ENCODE measurements around the gene SNTG2. TPM values are rescaled to one million over a fixed set of nuclear protein-coding genes. Genes with fewer than 3 reads are reported as not detected.

SNTG2 gene
- total and polyA plus RNA-seq, 2 of the 13 experiments (the other 11 are each of a cell fraction or from before 2014, with no cell fraction given): not detected

DNA sequence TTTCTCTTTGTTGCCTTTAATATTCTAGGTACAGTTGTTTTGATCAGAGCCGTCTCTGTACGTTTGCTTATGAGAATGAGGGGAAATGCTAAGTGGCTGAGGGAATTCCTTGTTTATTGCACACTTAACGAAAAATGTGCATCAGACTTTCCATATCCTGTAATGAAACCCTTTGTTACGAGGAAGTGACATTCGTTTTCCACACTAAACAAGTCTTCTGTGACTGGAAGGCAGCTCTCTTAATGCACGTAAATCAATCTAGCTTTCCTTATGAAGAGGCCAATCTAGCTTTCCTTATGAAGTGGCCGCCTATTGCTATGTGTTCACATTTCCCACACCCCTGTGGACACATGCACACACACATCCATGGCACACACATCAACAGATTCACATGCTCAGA lies 186.2 kb downstream of the SNTG2 start:
- BruUV-seq (replicated peaks): no TSS peak
- Histone ChIP-seq H3K4me2 (ENCODE audit: low read depth, low read length) (no peak overlapping the region), H3K4me1 (ENCODE audit: insufficient read depth, low read length) (no peaks in the 10 kb centered on the region), H3K27ac (ENCODE audit: extremely low read length, insufficient read depth, low read length) (no peak overlapping the region), H2AFZ (ENCODE audit: low read length) (no peak overlapping the region), H3K27me3 (ENCODE audit: control insufficient read depth in 1 of 2, insufficient read depth in 2 of 2, low read length in 2 of 2) (peaks cover 0 to 9% of the 10 kb centered on the region in 2 experiments; a peak in 1 of 5 replicates), H3K79me2 (ENCODE audit: insufficient read depth, low read length) (no peaks in the 10 kb centered on the region), H3K9me3 (ENCODE audit: low read length) (no peaks in the 10 kb centered on the region), H4K20me1 (ENCODE audit: insufficient read depth, low read length) (no peaks in the 10 kb centered on the region), H3K9ac (ENCODE audit: insufficient read depth, low read depth, low read length) (no peak overlapping the region), H3K4me3 (replicated peaks in 1 of 3; ENCODE audit: insufficient read depth in 1 of 3, low read depth in 2 of 3, low read length in 3 of 3) (no peak overlapping the region), H3K36me3 (replicated peaks in 1 of 2; ENCODE audit: control insufficient read depth in 1 of 2, insufficient read depth in 2 of 2, low read length in 2 of 2) (no peaks in the 10 kb centered on the region)
- intact Hi-C loops (cut with micrococcal nuclease; ENCODE audit: unreplicated experiment) (loop anchor here (1.0 kb wide), 1 partner anchor 283 kb away; no protein-coding TSS in a partner anchor), in situ Hi-C loops (cut with HindIII; ENCODE audit: extremely low pct_ligation_motif_present, low pct_unique_long_range_greater_than_20kb) (loop anchor here (25.0 kb wide), 2 partner anchors 400 to 425 kb away; no protein-coding TSS in a partner anchor)
- FAIRE-seq: no peak
- ChIA-PET CTCF (ENCODE audit: low intra/inter-chr PET ratio, low total read pairs) (no interaction called here), POLR2A (no interaction called here)
- ATAC-seq: no peak
- WGBS (ENCODE audit: low lambda C conversion rate): 2% methylated on average over 7 of the region's 7 CpGs
- no peak for TF ChIP-seq NPAS2 (CRISPR knock-in tag; IDR thresholded peaks at IDR 0.05; ENCODE audit: borderline replicate concordance)
- TF ChIP-seq KDM2A (CRISPR knock-in tag; IDR thresholded peaks at IDR 0.05; ENCODE audit: borderline replicate concordance, low read depth): no peak
- TF ChIP-seq ZNF274 (CRISPR knock-in tag; IDR thresholded peaks at IDR 0.05): no peak
- TF ChIP-seq FLYWCH1 (CRISPR knock-in tag; IDR thresholded peaks at IDR 0.05): no peak
- TF ChIP-seq ZNF749 (CRISPR knock-in tag; IDR thresholded peaks at IDR 0.05; ENCODE audit: borderline replicate concordance): no peak
- no peak for TF ChIP-seq ZNF20 (CRISPR knock-in tag; IDR thresholded peaks at IDR 0.05)
- no peak for TF ChIP-seq ZNF746 (CRISPR knock-in tag; IDR thresholded peaks at IDR 0.05)
- TF ChIP-seq SMC3 (IDR thresholded peaks at IDR 0.05; ENCODE audit: low read length): no peak
- TF ChIP-seq, protein P1, sequence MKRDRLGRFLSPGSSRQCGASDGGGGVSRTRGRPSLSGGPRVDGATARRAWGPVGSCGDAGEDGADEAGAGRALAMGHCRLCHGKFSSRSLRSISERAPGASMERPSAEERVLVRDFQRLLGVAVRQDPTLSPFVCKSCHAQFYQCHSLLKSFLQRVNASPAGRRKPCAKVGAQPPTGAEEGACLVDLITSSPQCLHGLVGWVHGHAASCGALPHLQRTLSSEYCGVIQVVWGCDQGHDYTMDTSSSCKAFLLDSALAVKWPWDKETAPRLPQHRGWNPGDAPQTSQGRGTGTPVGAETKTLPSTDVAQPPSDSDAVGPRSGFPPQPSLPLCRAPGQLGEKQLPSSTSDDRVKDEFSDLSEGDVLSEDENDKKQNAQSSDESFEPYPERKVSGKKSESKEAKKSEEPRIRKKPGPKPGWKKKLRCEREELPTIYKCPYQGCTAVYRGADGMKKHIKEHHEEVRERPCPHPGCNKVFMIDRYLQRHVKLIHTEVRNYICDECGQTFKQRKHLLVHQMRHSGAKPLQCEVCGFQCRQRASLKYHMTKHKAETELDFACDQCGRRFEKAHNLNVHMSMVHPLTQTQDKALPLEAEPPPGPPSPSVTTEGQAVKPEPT (CRISPR knock-in tag; IDR thresholded peaks at IDR 0.05; ENCODE audit: low read depth): no peak
- TF ChIP-seq KAT7 (CRISPR knock-in tag; IDR thresholded peaks at IDR 0.05; ENCODE audit: borderline replicate concordance): no peak
- TF ChIP-seq MBD4 (IDR thresholded peaks at IDR 0.05; ENCODE audit: borderline replicate concordance, low read length): no peak
- no peak for DNase-seq (ENCODE audit: low spot score)
